HG03565 (cell line): ENCODE data around the gene SPTB.

ENCODE experiments used
- ATAC-seq: cut with Tn5 transposase; IDR thresholded peaks from one replicate; pipeline ENCODE4 v1.9.1; 2021; ENCODE audit warnings: mild to moderate bottlenecking, moderate library complexity; ENCODE audit not compliant: unreplicated experiment

The SPTB gene

GRCh38 chr14:64768401-64769095 is 111.2 kb downstream of the SPTB start:
- no peak for ATAC-seq

GRCh38 chr14:64767215-64767964 is 112.3 kb downstream of the SPTB start:
- ATAC-seq = no peak

- no peak for ATAC-seq
These were observed 113.1 kb downstream of the SPTB start for GRCh38 chr14:64766430-64767151.

GRCh38 chr14:64765740-64766302 is 113.9 kb downstream of the SPTB start:
- ATAC-seq = no peak

- ATAC-seq = no peak
These were observed 114.8 kb downstream of the SPTB start for GRCh38 chr14:64764641-64765520.

- no peak for ATAC-seq
These were observed 115.7 kb downstream of the SPTB start for GRCh38 chr14:64763801-64764621.

- ATAC-seq = no peak
These were observed 116.5 kb downstream of the SPTB start for GRCh38 chr14:64763085-64763782.

GRCh38 chr14:64762044-64763034 is 117.4 kb downstream of the SPTB start:
- no peak for ATAC-seq

- no peak for ATAC-seq
These were observed 118.2 kb downstream of the SPTB start for GRCh38 chr14:64761441-64762043.

- ATAC-seq = no peak
These were observed 118.8 kb downstream of the SPTB start for GRCh38 chr14:64760916-64761315.

GRCh38 chr14:64760146-64760755 is 119.5 kb downstream of the SPTB start:
- ATAC-seq = no peak

GRCh38 chr14:64759555-64759938 is 120.2 kb downstream of the SPTB start:
- ATAC-seq = no peak

- ATAC-seq = no peak
These were observed 120.8 kb downstream of the SPTB start for GRCh38 chr14:64758691-64759554.

GRCh38 chr14:64758025-64758521 is 121.6 kb downstream of the SPTB start:
- ATAC-seq = no peak

- ATAC-seq = no peak
These were observed 122.1 kb downstream of the SPTB start for GRCh38 chr14:64757601-64758000.

- no peak for ATAC-seq
These were observed 123.0 kb downstream of the SPTB start for GRCh38 chr14:64756712-64757111.
